ENCODE data around the gene WASL.

The WASL gene

DNA sequence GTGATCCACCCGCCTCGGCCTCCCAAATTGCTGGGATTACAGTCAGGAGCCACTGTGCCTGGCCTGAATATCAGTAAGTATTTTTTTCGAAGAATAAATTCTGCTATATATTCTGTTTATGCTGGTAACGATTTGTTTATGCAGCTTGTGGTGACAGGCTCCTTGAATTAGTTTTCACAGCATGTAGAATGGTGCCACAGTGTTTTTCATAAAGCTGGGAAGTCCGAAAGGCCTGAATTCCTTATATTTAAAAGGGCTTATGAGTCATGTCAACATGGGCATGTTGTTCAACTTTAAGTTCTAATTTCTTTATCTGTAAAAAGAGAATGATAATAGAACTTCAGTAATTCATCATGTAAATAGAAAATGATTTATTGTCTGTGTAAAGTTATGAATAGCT is 42.2 kb upstream of the WASL start:
- no peaks in the 10 kb centered on the region for H3K27me3 ChIP-seq (replicated peaks; ENCODE audit: control insufficient read depth, insufficient read depth, low read length)
- no peak overlapping the region for H3K4me3 ChIP-seq (replicated peaks; ENCODE audit: low read depth, low read length)
- H3K36me3 ChIP-seq (ENCODE audit: control insufficient read depth, insufficient read depth, low read length): no peaks in the 10 kb centered on the region
- DNase-seq (ENCODE audit: extremely low read depth, insufficient read length): no peak
- TF ChIP-seq, protein P1, sequence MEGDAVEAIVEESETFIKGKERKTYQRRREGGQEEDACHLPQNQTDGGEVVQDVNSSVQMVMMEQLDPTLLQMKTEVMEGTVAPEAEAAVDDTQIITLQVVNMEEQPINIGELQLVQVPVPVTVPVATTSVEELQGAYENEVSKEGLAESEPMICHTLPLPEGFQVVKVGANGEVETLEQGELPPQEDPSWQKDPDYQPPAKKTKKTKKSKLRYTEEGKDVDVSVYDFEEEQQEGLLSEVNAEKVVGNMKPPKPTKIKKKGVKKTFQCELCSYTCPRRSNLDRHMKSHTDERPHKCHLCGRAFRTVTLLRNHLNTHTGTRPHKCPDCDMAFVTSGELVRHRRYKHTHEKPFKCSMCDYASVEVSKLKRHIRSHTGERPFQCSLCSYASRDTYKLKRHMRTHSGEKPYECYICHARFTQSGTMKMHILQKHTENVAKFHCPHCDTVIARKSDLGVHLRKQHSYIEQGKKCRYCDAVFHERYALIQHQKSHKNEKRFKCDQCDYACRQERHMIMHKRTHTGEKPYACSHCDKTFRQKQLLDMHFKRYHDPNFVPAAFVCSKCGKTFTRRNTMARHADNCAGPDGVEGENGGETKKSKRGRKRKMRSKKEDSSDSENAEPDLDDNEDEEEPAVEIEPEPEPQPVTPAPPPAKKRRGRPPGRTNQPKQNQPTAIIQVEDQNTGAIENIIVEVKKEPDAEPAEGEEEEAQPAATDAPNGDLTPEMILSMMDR (IDR thresholded peaks at IDR 0.05; ENCODE audit: insufficient read depth, low read length, poor library complexity, severe bottlenecking): no peak

DNA sequence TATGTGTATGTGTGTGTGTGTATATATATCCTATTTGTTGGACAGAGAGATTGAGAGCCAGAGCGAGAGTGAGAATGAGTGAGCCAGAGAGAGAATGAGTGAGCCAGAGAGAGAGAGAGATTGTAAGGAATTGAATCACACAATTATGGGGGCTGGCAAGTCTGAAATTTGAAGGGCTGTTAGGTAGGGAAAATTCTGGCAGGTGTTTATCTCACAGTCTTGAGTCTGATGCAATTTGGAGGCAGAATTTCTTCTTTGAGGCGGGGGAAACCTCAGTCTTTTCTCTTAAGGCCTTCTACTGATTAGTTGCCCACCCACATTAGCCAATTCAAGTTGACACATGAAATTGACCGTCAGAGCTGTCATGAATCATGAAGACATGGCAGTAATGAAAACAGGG is 41.0 kb upstream of the WASL start:
- TF ChIP-seq, protein P1 (IDR thresholded peaks at IDR 0.05; ENCODE audit: insufficient read depth, low read length, poor library complexity, severe bottlenecking): no peak
- Histone ChIP-seq H3K27me3 (replicated peaks; ENCODE audit: control insufficient read depth, insufficient read depth, low read length) (no peaks in the 10 kb centered on the region), H3K4me3 (replicated peaks; ENCODE audit: low read depth, low read length) (no peak overlapping the region)

DNA sequence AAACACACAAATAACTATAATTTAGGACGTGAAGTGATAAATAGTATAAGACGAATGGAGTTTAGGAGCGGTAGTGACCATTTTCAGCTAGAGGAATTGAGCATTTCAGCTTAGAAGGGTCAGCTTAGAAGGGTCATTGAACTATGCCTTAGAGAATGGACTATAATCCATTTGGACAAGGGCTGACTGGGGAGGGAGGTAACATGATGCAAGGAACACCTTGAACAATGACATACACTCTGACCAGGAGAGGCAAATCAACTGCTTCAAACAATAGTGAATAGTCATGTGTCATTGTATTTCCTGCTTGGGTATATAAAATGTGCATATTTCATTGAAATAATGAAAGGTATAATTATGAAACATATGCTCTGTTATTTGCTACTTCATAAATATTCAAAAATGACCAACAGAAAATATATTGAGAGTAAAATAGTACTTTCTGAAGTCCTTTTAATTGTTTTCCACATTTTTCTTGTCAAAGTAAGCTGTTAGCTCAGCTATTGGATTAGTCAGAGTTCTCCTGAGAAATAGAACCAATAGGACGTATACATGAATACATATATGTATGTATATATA is 40.5 kb upstream of the WASL start:
- Histone ChIP-seq H3K27me3 (replicated peaks; ENCODE audit: control insufficient read depth, insufficient read depth, low read length) (no peaks in the 10 kb centered on the region), H3K36me3 (ENCODE audit: control insufficient read depth, insufficient read depth, low read length) (no peaks in the 10 kb centered on the region), H3K4me3 (replicated peaks; ENCODE audit: low read depth, low read length) (no peak overlapping the region)
- TF ChIP-seq, protein P1 (IDR thresholded peaks at IDR 0.05; ENCODE audit: insufficient read depth, low read length, poor library complexity, severe bottlenecking): no peak
- DNase-seq (ENCODE audit: extremely low read depth, insufficient read length): no peak

More for the DNA sequence above, 41.0 kb upstream of the WASL start:
- no peaks in the 10 kb centered on the region for H3K36me3 ChIP-seq (ENCODE audit: control insufficient read depth, insufficient read depth, low read length)
- no peak for DNase-seq (ENCODE audit: extremely low read depth, insufficient read length)

DNA sequence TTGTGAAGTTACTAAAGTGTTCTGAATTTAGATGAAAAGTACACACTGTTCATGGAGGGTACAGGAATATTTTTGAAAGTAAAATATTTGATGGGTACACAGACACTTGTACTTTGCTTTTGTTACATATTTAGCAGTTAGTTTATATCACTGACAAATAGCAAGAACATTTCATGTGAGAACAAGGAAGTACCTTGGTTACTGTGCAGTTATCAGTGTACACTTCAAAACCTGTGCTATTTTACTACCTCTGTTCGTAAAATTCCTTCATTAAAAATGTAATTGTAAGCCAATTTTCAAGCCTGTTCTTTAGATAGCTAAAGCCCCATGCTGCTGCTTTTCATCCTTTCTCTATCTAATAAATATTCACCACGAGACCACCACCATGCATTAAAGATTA is 39.8 kb upstream of the WASL start:
- no peaks in the 10 kb centered on the region for H3K36me3 ChIP-seq (ENCODE audit: control insufficient read depth, insufficient read depth, low read length)
- no peak overlapping the region for H3K4me3 ChIP-seq (replicated peaks; ENCODE audit: low read depth, low read length)
- TF ChIP-seq, protein P1 (IDR thresholded peaks at IDR 0.05; ENCODE audit: insufficient read depth, low read length, poor library complexity, severe bottlenecking): no peak
- DNase-seq (ENCODE audit: extremely low read depth, insufficient read length): no peak
- H3K27me3 ChIP-seq (replicated peaks; ENCODE audit: control insufficient read depth, insufficient read depth, low read length): no peaks in the 10 kb centered on the region

DNA sequence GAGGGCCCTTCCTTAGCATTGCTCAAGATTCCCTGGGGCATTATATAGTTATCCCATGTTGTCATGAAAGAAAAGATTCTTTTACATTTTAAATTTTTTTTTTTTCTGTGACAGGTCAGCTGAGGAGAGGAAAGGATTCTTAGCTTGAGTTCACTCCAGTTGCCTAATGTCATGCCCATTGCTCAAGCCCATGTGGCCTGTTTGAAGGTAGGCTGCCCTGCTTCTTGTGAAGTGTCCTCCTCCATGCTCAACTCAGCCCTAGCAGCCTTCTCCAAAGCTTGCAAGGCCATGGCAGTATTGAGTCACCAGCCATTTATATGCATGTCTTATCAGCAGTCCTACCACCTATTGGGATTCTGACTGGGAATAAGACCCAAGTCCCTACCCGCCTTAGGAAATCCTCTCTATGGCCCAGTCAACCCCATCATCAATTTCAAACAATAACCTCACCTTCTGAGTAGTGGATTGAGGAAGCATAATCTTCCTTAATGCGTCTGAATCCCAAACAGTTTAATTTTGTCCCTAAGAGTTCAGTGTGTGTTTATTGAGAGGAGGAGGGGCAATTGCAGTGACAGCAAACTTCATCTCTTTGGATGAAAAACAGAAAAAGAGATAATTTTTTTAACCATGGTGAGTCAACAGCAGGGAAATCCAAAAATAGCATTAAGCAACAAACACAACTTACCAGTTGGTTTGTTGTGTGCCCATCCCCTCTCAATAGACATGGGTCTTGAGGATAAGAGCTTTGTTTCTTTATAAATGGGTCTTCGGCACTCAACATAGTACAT is 38.6 kb upstream of the WASL start:
- Histone ChIP-seq H3K36me3 (ENCODE audit: control insufficient read depth, insufficient read depth, low read length) (no peaks in the 10 kb centered on the region), H3K4me3 (replicated peaks; ENCODE audit: low read depth, low read length) (no peak overlapping the region), H3K27me3 (replicated peaks; ENCODE audit: control insufficient read depth, insufficient read depth, low read length) (no peaks in the 10 kb centered on the region)
- no peak for DNase-seq (ENCODE audit: extremely low read depth, insufficient read length)
- TF ChIP-seq, protein P1 (IDR thresholded peaks at IDR 0.05; ENCODE audit: insufficient read depth, low read length, poor library complexity, severe bottlenecking): no peak
